Panc1 (cell line): Measurements from ENCODE around the gene ZDHHC4.

Experiments used
- TCF7L2 ChIP-seq: IDR thresholded peaks from 2 replicates; pipeline ENCODE4 v1.6.1; 2011; ENCODE audit warnings: mild to moderate bottlenecking, low read depth, low read length, inconsistent platforms
- TF ChIP-seq, protein P1 (sequence below): fragments of 450-650 bp; IDR thresholded peaks from 2 replicates; pipeline ENCODE4 v1.5.1; 2017; ENCODE audit warnings: mild to moderate bottlenecking
- TF ChIP-seq, protein P2 (sequence below), 2 experiments: IDR thresholded peaks; 2 replicates each; pipeline ENCODE4 v1.6.1; 2011 to 2012; ENCODE audit warnings: low read depth in 2 of 2, control low read depth in 1 of 2, low read length in 1 of 2, mild to moderate bottlenecking in 1 of 2, moderate library complexity in 1 of 2; ENCODE audit not compliant: insufficient read depth in 1 of 2

DNA sequence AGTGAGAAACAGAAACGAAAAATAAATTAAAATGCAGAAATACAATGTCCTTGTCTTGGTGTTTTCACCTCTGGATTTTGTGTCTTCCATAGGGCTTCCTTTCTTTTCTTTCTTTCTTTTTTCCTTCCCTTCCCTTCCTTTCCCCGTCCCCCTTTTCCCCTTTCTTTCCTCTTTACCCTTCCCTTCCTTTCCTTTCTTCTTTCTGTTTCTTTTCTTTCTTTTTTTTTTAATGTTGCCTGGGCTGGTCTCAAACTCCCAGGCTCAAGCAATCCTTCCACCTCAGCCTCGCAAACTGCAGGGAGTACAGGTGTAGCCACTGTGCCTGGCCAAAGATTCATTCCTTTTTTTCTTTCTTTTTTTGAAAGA is 47.0 kb downstream of the ZDHHC4 start:
- TF ChIP-seq, protein P1, sequence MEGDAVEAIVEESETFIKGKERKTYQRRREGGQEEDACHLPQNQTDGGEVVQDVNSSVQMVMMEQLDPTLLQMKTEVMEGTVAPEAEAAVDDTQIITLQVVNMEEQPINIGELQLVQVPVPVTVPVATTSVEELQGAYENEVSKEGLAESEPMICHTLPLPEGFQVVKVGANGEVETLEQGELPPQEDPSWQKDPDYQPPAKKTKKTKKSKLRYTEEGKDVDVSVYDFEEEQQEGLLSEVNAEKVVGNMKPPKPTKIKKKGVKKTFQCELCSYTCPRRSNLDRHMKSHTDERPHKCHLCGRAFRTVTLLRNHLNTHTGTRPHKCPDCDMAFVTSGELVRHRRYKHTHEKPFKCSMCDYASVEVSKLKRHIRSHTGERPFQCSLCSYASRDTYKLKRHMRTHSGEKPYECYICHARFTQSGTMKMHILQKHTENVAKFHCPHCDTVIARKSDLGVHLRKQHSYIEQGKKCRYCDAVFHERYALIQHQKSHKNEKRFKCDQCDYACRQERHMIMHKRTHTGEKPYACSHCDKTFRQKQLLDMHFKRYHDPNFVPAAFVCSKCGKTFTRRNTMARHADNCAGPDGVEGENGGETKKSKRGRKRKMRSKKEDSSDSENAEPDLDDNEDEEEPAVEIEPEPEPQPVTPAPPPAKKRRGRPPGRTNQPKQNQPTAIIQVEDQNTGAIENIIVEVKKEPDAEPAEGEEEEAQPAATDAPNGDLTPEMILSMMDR, result no peak
- TF ChIP-seq TCF7L2, result no peak
- TF ChIP-seq, protein P2, sequence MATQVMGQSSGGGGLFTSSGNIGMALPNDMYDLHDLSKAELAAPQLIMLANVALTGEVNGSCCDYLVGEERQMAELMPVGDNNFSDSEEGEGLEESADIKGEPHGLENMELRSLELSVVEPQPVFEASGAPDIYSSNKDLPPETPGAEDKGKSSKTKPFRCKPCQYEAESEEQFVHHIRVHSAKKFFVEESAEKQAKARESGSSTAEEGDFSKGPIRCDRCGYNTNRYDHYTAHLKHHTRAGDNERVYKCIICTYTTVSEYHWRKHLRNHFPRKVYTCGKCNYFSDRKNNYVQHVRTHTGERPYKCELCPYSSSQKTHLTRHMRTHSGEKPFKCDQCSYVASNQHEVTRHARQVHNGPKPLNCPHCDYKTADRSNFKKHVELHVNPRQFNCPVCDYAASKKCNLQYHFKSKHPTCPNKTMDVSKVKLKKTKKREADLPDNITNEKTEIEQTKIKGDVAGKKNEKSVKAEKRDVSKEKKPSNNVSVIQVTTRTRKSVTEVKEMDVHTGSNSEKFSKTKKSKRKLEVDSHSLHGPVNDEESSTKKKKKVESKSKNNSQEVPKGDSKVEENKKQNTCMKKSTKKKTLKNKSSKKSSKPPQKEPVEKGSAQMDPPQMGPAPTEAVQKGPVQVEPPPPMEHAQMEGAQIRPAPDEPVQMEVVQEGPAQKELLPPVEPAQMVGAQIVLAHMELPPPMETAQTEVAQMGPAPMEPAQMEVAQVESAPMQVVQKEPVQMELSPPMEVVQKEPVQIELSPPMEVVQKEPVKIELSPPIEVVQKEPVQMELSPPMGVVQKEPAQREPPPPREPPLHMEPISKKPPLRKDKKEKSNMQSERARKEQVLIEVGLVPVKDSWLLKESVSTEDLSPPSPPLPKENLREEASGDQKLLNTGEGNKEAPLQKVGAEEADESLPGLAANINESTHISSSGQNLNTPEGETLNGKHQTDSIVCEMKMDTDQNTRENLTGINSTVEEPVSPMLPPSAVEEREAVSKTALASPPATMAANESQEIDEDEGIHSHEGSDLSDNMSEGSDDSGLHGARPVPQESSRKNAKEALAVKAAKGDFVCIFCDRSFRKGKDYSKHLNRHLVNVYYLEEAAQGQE (IDR thresholded peaks at IDR 0.05; ENCODE audit: insufficient read depth in 1 of 2, low read depth in 2 of 2, low read length in 1 of 2), result no peak
